ENCODE data around the gene FMC1.

FMC1 gene

DNA sequence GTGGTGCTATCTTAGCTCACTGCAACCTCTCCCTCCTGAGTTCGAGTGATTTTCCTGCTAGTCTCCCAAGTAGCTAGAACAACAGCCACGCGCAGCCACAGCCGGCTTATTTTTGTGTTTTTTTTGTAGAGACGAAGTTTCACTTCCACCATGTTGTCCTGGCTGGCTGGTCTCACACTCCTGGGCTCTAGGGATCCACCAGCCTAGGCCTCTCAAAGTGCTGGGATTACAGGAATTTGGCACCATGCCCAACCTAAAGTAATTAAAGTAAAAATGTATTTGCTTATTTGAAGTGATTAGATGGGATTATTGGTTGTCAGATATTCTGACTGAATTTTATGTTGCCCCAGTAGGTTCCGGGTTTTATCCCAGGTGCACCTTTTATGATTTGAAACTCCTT lies 41.3 kb downstream of the FMC1 start:
- no peak for DNase-seq (ENCODE audit: low spot score)
- TF ChIP-seq, protein P1, sequence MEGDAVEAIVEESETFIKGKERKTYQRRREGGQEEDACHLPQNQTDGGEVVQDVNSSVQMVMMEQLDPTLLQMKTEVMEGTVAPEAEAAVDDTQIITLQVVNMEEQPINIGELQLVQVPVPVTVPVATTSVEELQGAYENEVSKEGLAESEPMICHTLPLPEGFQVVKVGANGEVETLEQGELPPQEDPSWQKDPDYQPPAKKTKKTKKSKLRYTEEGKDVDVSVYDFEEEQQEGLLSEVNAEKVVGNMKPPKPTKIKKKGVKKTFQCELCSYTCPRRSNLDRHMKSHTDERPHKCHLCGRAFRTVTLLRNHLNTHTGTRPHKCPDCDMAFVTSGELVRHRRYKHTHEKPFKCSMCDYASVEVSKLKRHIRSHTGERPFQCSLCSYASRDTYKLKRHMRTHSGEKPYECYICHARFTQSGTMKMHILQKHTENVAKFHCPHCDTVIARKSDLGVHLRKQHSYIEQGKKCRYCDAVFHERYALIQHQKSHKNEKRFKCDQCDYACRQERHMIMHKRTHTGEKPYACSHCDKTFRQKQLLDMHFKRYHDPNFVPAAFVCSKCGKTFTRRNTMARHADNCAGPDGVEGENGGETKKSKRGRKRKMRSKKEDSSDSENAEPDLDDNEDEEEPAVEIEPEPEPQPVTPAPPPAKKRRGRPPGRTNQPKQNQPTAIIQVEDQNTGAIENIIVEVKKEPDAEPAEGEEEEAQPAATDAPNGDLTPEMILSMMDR (IDR thresholded peaks at IDR 0.05; ENCODE audit: extremely low read depth, missing control alignments) = no peak

DNA sequence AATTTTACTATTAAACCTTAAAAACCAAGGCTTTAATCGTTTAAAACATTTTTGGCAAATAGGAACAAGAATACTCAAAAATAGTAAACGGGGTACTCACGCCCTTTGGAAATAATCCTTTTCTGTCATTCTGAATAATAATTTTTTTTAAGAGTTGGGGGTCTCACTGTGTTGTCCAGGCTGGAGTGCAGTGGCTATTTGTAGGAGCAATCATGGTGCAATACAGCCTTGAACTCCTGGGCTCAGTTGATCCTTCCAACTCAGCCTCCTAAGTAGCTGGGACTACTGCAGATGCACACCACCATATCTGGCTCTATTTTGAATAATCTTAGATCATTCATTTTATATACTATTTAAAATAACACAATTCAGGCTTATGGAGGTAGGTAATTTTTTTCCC lies 43.5 kb downstream of the FMC1 start:
- TF ChIP-seq, protein P1 (IDR thresholded peaks at IDR 0.05; ENCODE audit: extremely low read depth, missing control alignments) = no peak
- no peak for DNase-seq (ENCODE audit: low spot score)

DNA sequence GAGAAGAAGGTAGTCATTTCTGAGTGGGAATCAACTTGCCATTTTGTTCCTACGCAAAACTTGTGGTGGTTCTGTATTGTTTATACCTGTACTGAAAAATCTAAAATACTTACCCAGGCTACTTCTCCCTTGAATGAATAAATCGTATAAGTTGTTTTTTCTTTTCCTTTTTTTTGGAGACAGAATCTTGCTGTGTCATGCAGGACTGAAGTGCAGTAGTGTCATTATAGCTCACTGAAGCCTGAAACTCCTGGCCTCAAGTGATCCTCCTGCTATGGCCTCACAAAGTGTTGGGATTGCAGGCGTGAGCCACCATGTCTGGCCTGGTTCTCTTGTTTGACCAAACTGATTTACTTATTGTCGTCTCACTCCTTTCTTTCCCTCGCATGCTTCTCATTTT lies 46.5 kb downstream of the FMC1 start:
- no peak for DNase-seq (ENCODE audit: low spot score)
- TF ChIP-seq, protein P1 (IDR thresholded peaks at IDR 0.05; ENCODE audit: extremely low read depth, missing control alignments) = no peak

DNA sequence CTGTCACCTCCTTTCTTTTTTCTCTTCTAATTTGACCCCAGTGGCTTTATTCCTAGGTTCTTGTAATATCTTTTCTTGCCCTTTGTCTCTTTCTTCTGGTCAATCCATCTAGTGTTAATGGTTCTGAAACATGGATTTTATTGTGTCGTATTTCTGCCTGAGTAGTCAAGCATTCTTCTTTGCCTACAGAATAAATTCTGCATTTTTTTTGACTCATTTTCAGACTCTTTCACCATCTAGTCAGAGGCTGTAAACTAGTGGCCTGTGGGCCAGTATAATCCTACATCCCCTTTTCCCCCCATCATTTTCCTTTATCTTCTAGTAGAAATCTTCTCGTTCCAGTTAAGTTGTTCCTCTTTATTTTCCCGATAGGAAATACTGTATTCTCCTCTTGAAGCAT lies 48.0 kb downstream of the FMC1 start:
- no peak for DNase-seq (ENCODE audit: low spot score)
- TF ChIP-seq, protein P1 (IDR thresholded peaks at IDR 0.05; ENCODE audit: extremely low read depth, missing control alignments) = no peak

DNA sequence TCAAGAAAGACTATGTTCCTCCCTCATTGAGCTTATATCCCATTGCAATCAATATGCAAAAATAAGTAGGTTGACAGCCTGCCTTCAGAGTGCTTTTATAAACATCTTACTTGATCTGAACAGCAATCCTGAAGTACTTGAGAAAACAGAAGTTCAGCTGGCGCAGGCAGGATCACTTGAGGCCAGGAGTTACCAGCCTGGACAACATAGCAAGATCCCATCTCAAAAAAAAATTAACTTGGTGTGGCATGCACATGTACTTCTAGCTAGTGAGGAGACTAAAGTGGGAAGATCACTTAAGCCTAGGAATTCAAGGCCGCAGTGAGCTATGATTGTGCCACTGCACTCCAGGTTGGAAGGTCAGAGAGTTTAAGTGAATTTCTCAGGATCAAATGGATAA lies 48.6 kb downstream of the FMC1 start:
- TF ChIP-seq, protein P1 (IDR thresholded peaks at IDR 0.05; ENCODE audit: extremely low read depth, missing control alignments) = no peak

DNA sequence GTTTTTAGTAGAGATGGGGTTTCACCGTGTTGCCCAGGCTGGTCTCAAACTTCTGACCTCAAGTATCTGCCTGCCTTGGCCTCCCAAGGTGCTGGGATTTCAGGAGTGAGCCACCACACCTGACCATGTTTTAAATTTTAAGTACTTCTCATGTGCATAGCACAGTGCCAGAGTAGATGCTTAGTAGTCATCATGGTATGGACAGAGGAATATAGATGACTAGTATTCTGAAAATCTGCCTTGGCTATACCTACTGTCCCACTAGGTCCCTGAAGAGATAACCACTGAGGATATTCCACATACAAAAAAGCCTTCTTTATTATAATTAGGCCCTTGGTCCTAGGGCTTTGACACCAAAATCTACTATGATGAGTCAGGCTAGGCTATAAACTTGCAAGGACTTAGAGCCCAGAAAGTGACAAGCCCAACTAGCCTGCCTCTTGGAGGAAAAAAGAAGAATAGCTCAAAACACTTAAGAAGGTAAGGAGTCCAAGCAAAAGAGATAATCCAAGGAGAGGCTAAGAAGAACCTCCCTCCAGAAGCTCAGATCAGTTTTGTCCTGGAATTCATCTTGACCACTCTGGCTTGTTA lies 52.6 kb downstream of the FMC1 start:
- DNase-seq (ENCODE audit: low spot score) = no peak
- TF ChIP-seq, protein P1 (IDR thresholded peaks at IDR 0.05; ENCODE audit: extremely low read depth, missing control alignments) = no peak

More for the DNA sequence above, 48.6 kb downstream of the FMC1 start:
- no peak for DNase-seq (ENCODE audit: low spot score)

DNA sequence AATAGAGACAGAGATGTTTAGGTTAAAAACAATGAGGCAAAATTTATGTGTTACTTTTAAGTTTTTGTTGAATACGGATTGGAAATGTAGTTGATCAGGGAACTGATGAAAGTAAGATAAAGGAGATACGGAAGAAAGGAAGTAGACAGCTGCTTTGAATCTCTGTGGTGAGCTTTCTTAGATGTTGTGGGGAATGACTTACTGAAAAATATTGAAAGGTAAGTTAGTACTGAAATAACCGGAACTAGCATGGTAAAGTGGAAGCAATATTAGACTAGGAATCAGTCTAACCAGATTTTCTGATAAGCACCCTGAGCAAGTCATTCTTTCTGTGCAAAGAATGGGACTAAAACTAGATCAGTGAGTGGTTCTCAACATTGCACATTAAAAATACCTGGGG lies 53.4 kb downstream of the FMC1 start:
- TF ChIP-seq, protein P1 (IDR thresholded peaks at IDR 0.05; ENCODE audit: extremely low read depth, missing control alignments) = no peak
- no peak for DNase-seq (ENCODE audit: low spot score)
